Cardiac muscle cell (in vitro differentiated cells and primary cell): ENCODE data around the gene DYRK2. TPM values are rescaled to one million over a fixed set of nuclear protein-coding genes. Genes with fewer than 3 reads are reported as not detected.

Source experiments
- DNase-seq, 2 donors: peaks; one replicate each; pipeline versions ENCODE4 v3.0.0 to v3.0.0-alpha.2; 2010 to 2017; ENCODE audit warnings: low read depth in 1 of 2, low spot score in 1 of 2
- H3K27ac ChIP-seq: fragments of 200-600 bp; sonication (generic); 2 replicates; pipeline ENCODE4 v1.5.1; 2016
- H3K27me3 ChIP-seq: fragments of 200-600 bp; sonication (generic); 2 replicates; pipeline ENCODE4 v1.6.0; 2016; ENCODE audit warnings: control low read depth
- H3K36me3 ChIP-seq: fragments of 200-600 bp; sonication (generic); 2 replicates; pipeline ENCODE4 v1.5.1; 2016; ENCODE audit warnings: control low read depth
- H3K4me1 ChIP-seq: fragments of 200-600 bp; sonication (generic); 2 replicates; pipeline ENCODE4 v1.8.1; 2017; ENCODE audit warnings: low read depth, mild to moderate bottlenecking, mixed run types
- H3K4me3 ChIP-seq: fragments of 200-600 bp; sonication (generic); 2 replicates; pipeline ENCODE4 v1.5.1; 2016; ENCODE audit warnings: mild to moderate bottlenecking
- H3K9me3 ChIP-seq: fragments of 200-600 bp; sonication (generic); 2 replicates; pipeline ENCODE4 v1.5.1; 2017; ENCODE audit warnings: low read depth, mild to moderate bottlenecking, control low read depth
- CTCF ChIP-seq: IDR thresholded peaks from 2 replicates; pipeline ENCODE4 v1.5.1; 2012; ENCODE audit warnings: low read depth, mild to moderate bottlenecking, low read length
- polyA plus RNA-seq: library from polyadenylated mRNA; unstranded; fragments of >200 nt; fragmentation: Nextera tagmentation; extraction: Ambion mirVana; gene quantifications from 2 replicates; pipeline ENCODE4 v1.2.1, GENCODE V29; 2016
- total RNA-seq: library from RNA; depleted of rRNA; stranded (reverse); fragments of >200 nt; gene quantifications from 2 replicates; pipeline ENCODE4 v1.2.3, GENCODE V29; 2016

Gene DYRK2
- total and polyA plus RNA-seq, 2 experiments from 2014 or later, result 48.2 to 95.9 TPM

- no peaks in the 10 kb centered on the region for H3K9me3 ChIP-seq
- peaks cover 21% of the 10 kb centered on the region for H3K4me1 ChIP-seq
- no peaks in the 10 kb centered on the region for H3K27me3 ChIP-seq
- no peak for TF ChIP-seq CTCF
- no peak for DNase-seq
- H3K36me3 ChIP-seq, result no peaks in the 10 kb centered on the region
- H3K4me3 ChIP-seq, result no peak overlapping the region
- H3K27ac ChIP-seq, result no peak overlapping the region
These were observed 14.8 kb upstream of the DYRK2 start for GRCh38 chr12:67633708-67634107.

GRCh38 chr12:67634303-67634761, 14.2 kb upstream of the DYRK2 start:
- no peak overlapping the region for H3K4me3 ChIP-seq
- TF ChIP-seq CTCF, result no peak
- H3K27me3 ChIP-seq, result no peaks in the 10 kb centered on the region
- peaks cover 18% of the 10 kb centered on the region for H3K4me1 ChIP-seq
- DNase-seq, result no peak
- H3K27ac ChIP-seq, result no peak overlapping the region
- H3K36me3 ChIP-seq, result no peaks in the 10 kb centered on the region
- no peaks in the 10 kb centered on the region for H3K9me3 ChIP-seq

GRCh38 chr12:67637718-67638117, 10.8 kb upstream of the DYRK2 start:
- no peaks in the 10 kb centered on the region for H3K27me3 ChIP-seq
- H3K9me3 ChIP-seq, result no peaks in the 10 kb centered on the region
- H3K4me1 ChIP-seq, result peaks cover 7% of the 10 kb centered on the region
- no peak overlapping the region for H3K27ac ChIP-seq
- no peak for TF ChIP-seq CTCF
- no peak for DNase-seq
- no peaks in the 10 kb centered on the region for H3K36me3 ChIP-seq
- no peak overlapping the region for H3K4me3 ChIP-seq

GRCh38 chr12:67638694-67639093, 9.9 kb upstream of the DYRK2 start:
- Histone ChIP-seq H3K9me3 (no peaks in the 10 kb centered on the region), H3K4me1 (no peaks in the 10 kb centered on the region), H3K27me3 (no peaks in the 10 kb centered on the region), H3K36me3 (no peaks in the 10 kb centered on the region), H3K4me3 (no peak overlapping the region), H3K27ac (no peak overlapping the region)
- no peak for TF ChIP-seq CTCF
- no peak for DNase-seq

- no peak for TF ChIP-seq CTCF
- no peaks in the 10 kb centered on the region for H3K36me3 ChIP-seq
- no peaks in the 10 kb centered on the region for H3K9me3 ChIP-seq
- no peak overlapping the region for H3K4me3 ChIP-seq
- no peaks in the 10 kb centered on the region for H3K27me3 ChIP-seq
- no peak overlapping the region for H3K27ac ChIP-seq
- no peaks in the 10 kb centered on the region for H3K4me1 ChIP-seq
- no peak for DNase-seq
These were observed 7.7 kb upstream of the DYRK2 start for GRCh38 chr12:67640863-67641262.

- H3K4me1 ChIP-seq, result no peaks in the 10 kb centered on the region
- no peaks in the 10 kb centered on the region for H3K27me3 ChIP-seq
- no peaks in the 10 kb centered on the region for H3K9me3 ChIP-seq
- no peak for DNase-seq
- no peaks in the 10 kb centered on the region for H3K36me3 ChIP-seq
- no peak overlapping the region for H3K27ac ChIP-seq
- TF ChIP-seq CTCF, result no peak
- no peak overlapping the region for H3K4me3 ChIP-seq
These were observed 3.4 kb upstream of the DYRK2 start for GRCh38 chr12:67645126-67645525.
